ENCODE data around the gene TMBIM6. TPM values are rescaled to one million over a fixed set of nuclear protein-coding genes. Genes with fewer than 3 reads are reported as not detected.
"Not testable (repeated sequence)": the region's sequence is repeated elsewhere in the genome, so short reads cannot be mapped to it uniquely, and the experiment has no call there.

Gene TMBIM6
- total and polyA plus RNA-seq, 10 donors: 100 to 437 (median 375) TPM

DNA sequence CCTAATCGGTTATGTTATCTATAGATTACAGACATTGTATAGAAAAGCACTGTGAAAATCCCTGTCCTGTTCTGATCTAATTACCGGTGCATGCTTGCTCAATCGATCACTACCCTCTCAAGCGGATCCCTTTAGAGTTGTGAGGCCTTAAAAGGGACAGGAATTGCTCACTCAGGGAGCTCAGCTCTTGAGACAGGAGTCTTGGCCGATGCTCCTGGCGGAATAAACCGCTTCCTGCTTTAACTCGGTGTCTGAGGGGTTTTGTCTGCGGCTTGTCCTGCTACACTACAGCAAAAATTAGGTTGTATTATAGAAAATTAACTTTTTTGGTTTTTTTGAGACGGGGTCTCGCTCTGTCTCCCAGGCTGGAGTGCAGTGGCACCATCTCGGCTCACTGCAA lies 1.1 kb upstream of the TMBIM6 start:
- WGBS, 5 donors: 90 to 94% (median 91%) methylated on average over 12 of the region's 12 CpGs
- peaks cover 0 to 21% (median 0%) of the 10 kb centered on the region in 6 donors for H3K36me3 ChIP-seq
- DNase-seq; intact Hi-C loops (cut with DNase I; ENCODE audit: low total_unique reads); H3K4me3 ChIP-seq; H3K9me3 ChIP-seq; H3K27me3 ChIP-seq (replicated peaks in 1 of 7): not testable (repeated sequence)
- H3K4me1 ChIP-seq: peaks cover 28 to 42% (median 38%) of the 10 kb centered on the region in 6 donors
- peak overlapping the region in 3 of 8 donors; percentile 94 to 97 (median 97) for H3K27ac ChIP-seq

DNA sequence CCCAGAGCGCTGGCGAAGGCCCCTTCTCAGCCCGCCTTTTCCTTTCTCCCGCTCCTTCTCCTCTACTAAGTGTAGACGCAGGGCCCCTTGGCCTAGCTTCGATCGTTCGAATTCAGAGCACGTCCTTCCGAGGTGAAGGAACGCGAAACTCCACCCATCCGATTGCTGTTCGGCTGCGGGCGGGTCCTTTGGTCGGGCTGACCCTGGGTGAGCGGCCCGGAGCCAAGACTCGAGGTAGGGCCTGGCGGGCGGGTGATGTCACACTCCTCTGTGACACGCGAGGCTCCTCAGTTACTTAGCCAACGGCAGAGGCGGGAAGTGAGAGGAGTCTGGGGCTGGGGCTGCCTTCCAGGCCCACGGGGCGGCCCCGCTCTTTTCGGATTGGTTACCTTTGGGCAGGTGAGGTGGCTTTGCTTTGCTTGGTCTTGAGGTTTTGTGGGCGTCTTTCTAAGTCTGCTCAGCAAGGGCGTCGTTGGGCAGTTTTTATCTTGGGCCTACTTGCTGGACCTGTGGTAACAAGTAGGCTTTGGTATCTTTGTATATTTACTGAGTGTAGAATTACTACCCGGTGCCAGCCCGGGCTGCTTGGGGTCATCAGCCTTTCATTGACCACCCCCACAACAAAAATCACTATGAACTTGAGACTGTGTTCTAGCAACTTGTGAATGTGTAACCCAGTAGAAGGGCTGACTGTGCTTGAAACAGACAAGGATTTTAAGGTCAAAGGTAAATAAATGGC lies 694 bp downstream of the TMBIM6 start:
- Histone ChIP-seq H3K4me3 (peak overlapping the region; percentile 56 to 88 (median 69)), H3K9me3 (no peaks in the 10 kb centered on the region), H3K27ac (peak overlapping the region; percentile 94 to 99 (median 97)), H3K27me3 (replicated peaks in 1 of 7) (no peaks in the 10 kb centered on the region), H3K4me1 (peaks cover 36 to 60% (median 56%) of the 10 kb centered on the region in 6 donors), H3K36me3 (peaks cover 0 to 27% (median 0%) of the 10 kb centered on the region in 6 donors)
- DNase-seq: peak; percentile 96
- intact Hi-C loops (cut with DNase I; ENCODE audit: low total_unique reads): no loop called here
- peak in 1 of 3 donors; percentile 43 for TF ChIP-seq POLR2AphosphoS5 (IDR thresholded peaks at IDR 0.05)
- TF ChIP-seq CTCF (IDR thresholded peaks at IDR 0.05 in 8 of 11, conservative IDR thresholded peaks at IDR 0.05 in 3 of 11): no peak
- TF ChIP-seq POLR2A (IDR thresholded peaks at IDR 0.05): no peak
- 0 to 1% (median 0%) methylated on average over 34 to 35 of the region's 35 CpGs for WGBS, 5 donors

- Histone ChIP-seq H3K27ac (peak overlapping the region in 1 of 8 donors; percentile 15), H3K9me3 (no peaks in the 10 kb centered on the region), H3K4me3 (peak overlapping the region in 2 of 8 donors; percentile 8 to 70), H3K27me3 (replicated peaks in 1 of 7) (no peaks in the 10 kb centered on the region), H3K4me1 (peaks cover 45 to 84% (median 79%) of the 10 kb centered on the region in 6 donors), H3K36me3 (peaks cover 0 to 43% (median 0%) of the 10 kb centered on the region in 6 donors)
- intact Hi-C loops (cut with DNase I; ENCODE audit: low total_unique reads): no loop called here
- no peak for TF ChIP-seq POLR2A (IDR thresholded peaks at IDR 0.05)
- TF ChIP-seq POLR2AphosphoS5 (IDR thresholded peaks at IDR 0.05): no peak
- no peak for TF ChIP-seq CTCF (IDR thresholded peaks at IDR 0.05 in 8 of 11, conservative IDR thresholded peaks at IDR 0.05 in 3 of 11)
- no peak for DNase-seq
- WGBS, 5 donors: 65 to 82% (median 74%) methylated on average over 3 of the region's 3 CpGs
Observed at GRCh38 chr12:49744363-49744885, 3.1 kb downstream of the TMBIM6 start.

DNA sequence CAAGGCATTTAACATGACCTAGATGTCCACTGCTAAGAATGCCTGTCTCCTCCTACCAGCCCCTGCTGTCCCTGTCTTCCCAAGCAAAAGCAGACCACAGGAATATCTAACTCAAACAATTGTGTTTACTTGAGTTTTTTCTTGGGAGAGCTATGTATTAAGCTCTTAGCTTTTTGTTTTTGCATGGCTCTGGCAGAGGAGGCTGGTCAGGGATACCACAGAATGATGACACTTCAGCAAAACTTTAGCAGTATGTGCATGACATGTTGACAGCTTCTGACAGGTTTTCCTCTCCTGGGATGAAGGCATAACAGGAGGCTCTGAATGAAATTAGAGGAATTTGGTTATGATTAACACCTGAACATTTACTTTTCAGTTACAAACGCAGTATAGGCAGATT lies 6.9 kb downstream of the TMBIM6 start:
- Histone ChIP-seq H3K4me3 (no peak overlapping the region), H3K4me1 (peaks cover 60 to 100% (median 99%) of the 10 kb centered on the region in 6 donors), H3K36me3 (peaks cover 0 to 66% (median 10%) of the 10 kb centered on the region in 6 donors), H3K27me3 (replicated peaks in 1 of 7) (no peaks in the 10 kb centered on the region), H3K27ac (peak overlapping the region in 1 of 8 donors; percentile 9), H3K9me3 (no peaks in the 10 kb centered on the region)
- WGBS, 5 donors: 60 to 70% (median 65%) methylated on average over 1 of the region's 1 CpG
- TF ChIP-seq POLR2AphosphoS5 (IDR thresholded peaks at IDR 0.05): no peak
- TF ChIP-seq CTCF (IDR thresholded peaks at IDR 0.05 in 8 of 11, conservative IDR thresholded peaks at IDR 0.05 in 3 of 11): no peak
- no peak for TF ChIP-seq POLR2A (IDR thresholded peaks at IDR 0.05)
- intact Hi-C loops (cut with DNase I; ENCODE audit: low total_unique reads): no loop called here
- DNase-seq: no peak
